NCI-H128 (cell line): ENCODE data around the gene ATP7B.
"Not testable (repeated sequence)": the region's sequence is repeated elsewhere in the genome, so short reads cannot be mapped to it uniquely, and the experiment has no call there.

Experiments used
- DNase-seq: peaks from one replicate; lab custom pipeline; 2025; ENCODE audit not compliant: unreplicated experiment; lab: John Stamatoyannopoulos, UW

ATP7B gene

GRCh38 chr13:51924756-51925544 is 86.3 kb downstream of the ATP7B start:
- DNase-seq = no peak

DNA sequence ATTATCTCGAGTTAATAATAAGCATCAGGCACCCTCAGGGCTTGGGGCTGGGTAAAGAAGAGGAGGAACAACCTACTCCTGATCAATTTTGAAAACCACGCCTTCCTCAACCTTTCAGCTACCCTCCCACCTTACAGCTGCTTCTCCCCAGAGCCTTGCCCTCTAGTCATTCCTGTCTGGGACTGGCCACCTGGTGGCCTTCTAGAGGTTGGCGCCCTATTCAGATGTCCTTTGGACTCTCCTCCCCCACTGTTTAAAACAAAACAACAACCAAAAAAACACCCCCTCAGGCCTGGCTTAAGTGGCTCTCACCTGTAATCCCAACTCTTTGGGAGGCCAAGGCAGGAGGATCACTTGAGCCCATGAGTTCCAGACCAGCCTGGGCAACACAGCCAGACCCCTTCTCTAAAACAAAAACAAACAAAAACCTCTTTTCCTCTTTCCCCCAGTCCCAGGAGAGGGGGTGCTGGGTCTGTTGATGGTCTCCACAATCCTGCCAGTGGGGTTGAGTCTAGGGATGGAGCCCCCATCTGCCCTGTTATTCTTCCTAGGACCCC is 87.2 kb downstream of the ATP7B start:
- DNase-seq = no peak

- DNase-seq = no peak
These were observed 88.3 kb downstream of the ATP7B start for GRCh38 chr13:51922771-51923480.

- no peak for DNase-seq
These were observed 89.2 kb downstream of the ATP7B start for GRCh38 chr13:51921790-51922740.

GRCh38 chr13:51920786-51921185 is 90.5 kb downstream of the ATP7B start:
- no peak for DNase-seq

- no peak for DNase-seq
These were observed 91.0 kb downstream of the ATP7B start for GRCh38 chr13:51920267-51920666.

- no peak for DNase-seq
These were observed 91.7 kb downstream of the ATP7B start for GRCh38 chr13:51919531-51919930.

GRCh38 chr13:51916962-51917361 is 94.3 kb downstream of the ATP7B start:
- no peak for DNase-seq

GRCh38 chr13:51916051-51916818 is 95.0 kb downstream of the ATP7B start:
- DNase-seq = no peak

DNA sequence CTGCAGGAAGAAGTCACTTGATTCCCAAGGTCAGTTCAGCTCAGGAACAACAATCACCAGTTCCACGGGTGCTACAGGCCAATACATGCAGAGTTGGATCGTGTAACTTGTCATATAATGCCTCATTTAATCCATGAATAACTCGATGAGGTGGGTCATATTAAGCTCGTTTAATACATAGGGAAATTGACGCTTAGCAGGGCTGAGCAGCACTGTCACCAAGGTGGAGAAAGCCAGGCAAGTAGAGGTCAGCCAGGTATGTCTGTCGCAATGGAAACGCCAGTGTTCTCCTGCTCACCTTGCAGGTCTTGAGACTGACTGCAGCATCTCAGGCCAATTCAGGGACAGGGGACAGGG is 97.1 kb downstream of the ATP7B start:
- no peak for DNase-seq

GRCh38 chr13:51913421-51914136 is 97.7 kb downstream of the ATP7B start:
- DNase-seq = no peak

DNA sequence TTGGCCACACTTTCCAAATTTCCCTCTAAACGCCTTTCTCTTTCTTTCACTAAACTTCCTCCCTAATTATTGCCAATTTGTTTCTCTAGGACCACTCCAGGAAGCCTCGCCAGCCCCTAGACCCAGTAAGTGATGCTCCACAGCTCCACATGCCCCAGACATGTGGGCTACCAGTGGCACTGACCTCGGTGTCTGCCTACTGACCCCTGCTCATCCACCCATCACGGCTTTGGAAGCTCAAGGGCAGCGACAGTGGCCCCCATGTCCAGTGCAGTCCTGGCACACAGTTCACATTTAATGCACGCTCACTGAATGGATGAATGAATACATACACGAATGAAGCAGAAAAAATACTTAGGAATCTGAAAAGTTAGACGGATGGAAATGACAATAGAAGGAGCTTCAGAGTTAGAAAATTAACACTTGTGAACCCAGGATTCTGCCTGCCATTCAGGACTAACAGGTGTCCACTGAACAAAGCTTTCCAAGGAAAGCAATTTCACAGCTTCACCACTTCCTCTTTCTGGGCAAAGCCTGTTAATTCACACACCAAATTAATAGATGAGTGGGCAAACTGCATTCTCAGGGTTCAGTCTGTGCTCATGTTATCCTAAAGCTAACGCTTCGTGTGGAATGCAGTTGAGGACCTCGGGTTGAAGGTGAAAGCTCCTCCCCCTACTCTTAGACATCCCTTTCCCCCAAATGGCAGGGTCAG is 98.6 kb downstream of the ATP7B start:
- DNase-seq = no peak

DNA sequence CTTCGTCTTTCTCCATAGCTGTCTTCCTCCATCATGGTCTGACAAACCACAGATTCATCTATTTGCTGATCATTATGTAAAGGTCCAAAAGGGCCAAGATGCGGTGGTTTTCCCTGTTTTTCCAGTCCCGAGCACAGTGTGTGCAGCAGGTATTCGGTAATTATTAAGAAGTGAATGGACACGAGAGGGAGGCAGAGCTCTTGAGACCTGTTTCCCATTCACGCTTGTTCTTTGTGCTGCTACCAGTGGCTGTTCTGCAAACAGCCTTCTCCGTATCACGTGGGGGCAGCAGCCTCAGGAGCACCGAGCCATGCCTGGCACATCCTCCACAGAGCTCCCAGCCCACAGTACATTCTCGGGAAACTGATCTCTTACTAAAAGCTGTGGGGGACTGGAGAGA is 99.2 kb downstream of the ATP7B start:
- DNase-seq = no peak

DNA sequence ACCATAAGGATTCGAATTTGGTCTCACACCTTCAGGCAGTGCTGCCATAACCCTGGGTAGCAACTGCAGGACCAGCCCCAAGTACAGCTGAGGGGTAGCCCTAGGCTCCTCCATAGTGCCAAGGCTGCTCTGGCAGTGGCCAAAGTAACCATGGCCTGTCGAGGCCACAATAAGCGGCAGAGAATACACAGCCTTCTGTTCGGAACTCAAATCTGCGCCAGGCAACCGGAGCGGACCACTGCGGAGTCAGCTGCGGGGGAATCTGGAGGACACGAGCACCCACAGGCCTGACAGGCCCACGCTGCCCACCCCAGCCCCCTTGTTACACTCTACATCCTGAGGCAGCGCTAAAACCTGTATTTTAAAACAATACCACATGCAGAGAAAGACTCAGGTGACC is 100.7 kb downstream of the ATP7B start:
- no peak for DNase-seq

DNA sequence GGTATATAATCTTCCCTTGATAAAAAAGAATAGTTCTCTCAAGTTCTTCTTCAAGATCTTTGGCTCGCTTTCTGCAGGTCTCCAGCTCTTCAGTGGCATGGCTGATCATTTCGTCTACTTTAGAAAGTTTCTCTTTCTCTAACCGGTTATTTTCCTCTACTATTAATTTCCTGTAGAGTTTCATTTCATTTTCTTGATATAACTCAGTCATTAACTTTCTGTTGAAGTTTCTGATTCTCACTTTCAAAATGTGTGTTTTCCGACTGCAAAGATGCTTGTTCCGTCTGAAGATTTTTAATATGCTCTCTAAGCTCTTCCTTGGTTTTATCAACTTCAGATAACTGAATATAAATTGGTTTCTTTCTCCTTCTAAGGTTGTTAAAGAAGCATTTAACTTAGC is 102.0 kb downstream of the ATP7B start:
- DNase-seq = not testable (repeated sequence)

DNA sequence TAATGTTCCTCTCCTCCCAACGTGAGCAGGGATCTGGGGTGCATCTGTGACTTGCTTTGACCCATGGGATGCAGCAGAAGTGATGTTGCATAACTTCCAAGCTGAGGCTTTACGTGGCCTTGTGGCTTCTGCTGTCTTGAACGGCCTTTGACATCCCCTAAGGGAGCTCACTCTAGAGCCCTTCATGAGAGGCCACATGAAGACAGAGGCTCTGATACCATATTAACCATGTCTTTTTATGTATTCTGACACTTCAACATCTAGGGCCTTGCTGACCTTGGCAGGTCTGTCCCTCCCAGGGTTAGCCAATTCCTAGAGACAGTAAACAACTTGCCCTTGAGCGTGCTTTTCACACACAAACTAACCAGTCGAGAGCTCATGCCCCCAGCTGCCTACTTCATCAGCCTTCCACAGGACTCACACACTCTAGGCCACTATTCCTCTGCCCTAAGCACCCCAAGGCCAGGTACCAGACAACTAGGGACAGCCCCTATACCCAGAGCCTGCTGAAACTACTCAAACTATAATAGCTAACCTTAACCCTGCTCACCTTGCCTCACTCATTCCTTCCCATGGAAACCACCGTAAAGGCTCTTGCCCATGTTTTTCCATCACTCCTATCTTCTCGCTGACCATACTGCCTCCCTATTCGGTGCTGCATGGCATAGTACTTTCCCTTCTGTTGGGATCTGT is 104.1 kb downstream of the ATP7B start:
- no peak for DNase-seq

- DNase-seq = no peak
These were observed 104.7 kb downstream of the ATP7B start for GRCh38 chr13:51906581-51906980.

GRCh38 chr13:51905787-51906186 is 105.5 kb downstream of the ATP7B start:
- no peak for DNase-seq

DNA sequence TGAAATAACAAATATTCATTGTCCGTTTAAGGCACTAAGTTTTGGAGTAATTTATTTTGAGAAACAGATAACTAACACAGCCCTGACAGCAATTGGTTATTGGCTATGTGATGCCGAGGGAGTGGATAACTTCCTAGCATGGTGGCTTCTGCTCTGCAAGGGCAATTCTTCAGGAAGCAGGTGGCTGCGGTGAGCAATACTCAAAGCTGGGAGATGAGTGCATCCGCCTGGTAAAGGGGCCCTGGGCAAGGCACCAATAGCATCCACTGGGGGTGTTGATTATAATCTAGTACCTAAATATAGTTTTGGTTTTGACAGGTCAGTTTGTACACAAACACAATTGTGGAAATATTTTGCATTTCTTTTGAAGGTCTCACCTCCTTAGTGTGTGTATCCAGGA is 108.5 kb downstream of the ATP7B start:
- DNase-seq = no peak
